Measurements from ENCODE around the gene CORO6. TPM values are rescaled to one million over a fixed set of nuclear protein-coding genes. Genes with fewer than 3 reads are reported as not detected.

Gene CORO6
- total RNA-seq, 1 experiment from 2014 or later: 14.7 TPM

- no peak for DNase-seq
- Histone ChIP-seq H3K27me3 (no peaks in the 10 kb centered on the region), H3K36me3 (peaks cover 3% of the 10 kb centered on the region; the same call in 1 of the 2 replicates), H3K27ac (no peak overlapping the region), H3K4me1 (peaks cover 15% of the 10 kb centered on the region), H3K4me3 (no peak overlapping the region), H3K9me3 (replicated peaks) (no peaks in the 10 kb centered on the region)
Measured at GRCh38 chr17:29648005-29648404, 25.3 kb upstream of the CORO6 start.

GRCh38 chr17:29645515-29646051, 22.9 kb upstream of the CORO6 start:
- H3K27me3 ChIP-seq: no peaks in the 10 kb centered on the region
- H3K27ac ChIP-seq: peak overlapping the region; percentile 45
- H3K4me3 ChIP-seq: no peak overlapping the region
- H3K9me3 ChIP-seq (replicated peaks): no peaks in the 10 kb centered on the region
- H3K4me1 ChIP-seq: peaks cover 30% of the 10 kb centered on the region
- H3K36me3 ChIP-seq: peaks cover 3% of the 10 kb centered on the region; the same call in 1 of the 2 replicates
- peak in 1 of 2 experiments; percentile 40 for DNase-seq

GRCh38 chr17:29643817-29644160, 21.1 kb upstream of the CORO6 start:
- no peaks in the 10 kb centered on the region for H3K9me3 ChIP-seq (replicated peaks)
- peaks cover 3% of the 10 kb centered on the region; the same call in 1 of the 2 replicates for H3K36me3 ChIP-seq
- no peaks in the 10 kb centered on the region for H3K27me3 ChIP-seq
- H3K4me1 ChIP-seq: peaks cover 42% of the 10 kb centered on the region
- H3K27ac ChIP-seq: no peak overlapping the region
- no peak for DNase-seq
- no peak overlapping the region for H3K4me3 ChIP-seq

- H3K27ac ChIP-seq: no peak overlapping the region
- no peak overlapping the region for H3K4me3 ChIP-seq
- H3K9me3 ChIP-seq (replicated peaks): no peaks in the 10 kb centered on the region
- H3K36me3 ChIP-seq: no peaks in the 10 kb centered on the region; the same call in 1 of the 2 replicates
- no peaks in the 10 kb centered on the region for H3K27me3 ChIP-seq
- peaks cover 43% of the 10 kb centered on the region for H3K4me1 ChIP-seq
- DNase-seq: peak in 1 of 2 experiments; percentile 24
Measured at GRCh38 chr17:29642171-29642611, 19.5 kb upstream of the CORO6 start.

GRCh38 chr17:29640981-29641642, 18.4 kb upstream of the CORO6 start:
- DNase-seq: no peak
- H3K27ac ChIP-seq: no peak overlapping the region; the same call in 1 of the 2 replicates
- H3K4me3 ChIP-seq: no peak overlapping the region
- H3K9me3 ChIP-seq (replicated peaks): no peaks in the 10 kb centered on the region
- H3K27me3 ChIP-seq: no peaks in the 10 kb centered on the region
- peaks cover 8% of the 10 kb centered on the region for H3K36me3 ChIP-seq
- H3K4me1 ChIP-seq: peaks cover 43% of the 10 kb centered on the region

- Histone ChIP-seq H3K4me3 (no peak overlapping the region), H3K9me3 (replicated peaks) (no peaks in the 10 kb centered on the region), H3K27ac (peak overlapping the region; percentile 36; the same call in 1 of the 2 replicates), H3K36me3 (peaks cover 15% of the 10 kb centered on the region), H3K27me3 (no peaks in the 10 kb centered on the region), H3K4me1 (peaks cover 36% of the 10 kb centered on the region)
- DNase-seq: peak in 1 of 2 experiments; percentile 21
Measured at GRCh38 chr17:29640413-29640812, 17.7 kb upstream of the CORO6 start.

GRCh38 chr17:29633886-29634285, 11.2 kb upstream of the CORO6 start:
- Histone ChIP-seq H3K9me3 (replicated peaks) (no peaks in the 10 kb centered on the region), H3K36me3 (peaks cover 34% of the 10 kb centered on the region), H3K4me1 (peaks cover 2% of the 10 kb centered on the region), H3K4me3 (no peak overlapping the region), H3K27me3 (no peaks in the 10 kb centered on the region), H3K27ac (no peak overlapping the region)
- DNase-seq: no peak

GRCh38 chr17:29630630-29631193, 8.0 kb upstream of the CORO6 start:
- no peaks in the 10 kb centered on the region for H3K9me3 ChIP-seq (replicated peaks)
- H3K27me3 ChIP-seq: no peaks in the 10 kb centered on the region
- no peak for DNase-seq
- H3K4me3 ChIP-seq: no peak overlapping the region
- peaks cover 21% of the 10 kb centered on the region for H3K36me3 ChIP-seq
- no peak overlapping the region for H3K27ac ChIP-seq
- H3K4me1 ChIP-seq: no peaks in the 10 kb centered on the region

GRCh38 chr17:29629839-29630238, 7.1 kb upstream of the CORO6 start:
- H3K27ac ChIP-seq: no peak overlapping the region
- H3K27me3 ChIP-seq: no peaks in the 10 kb centered on the region
- H3K9me3 ChIP-seq (replicated peaks): no peaks in the 10 kb centered on the region
- H3K4me1 ChIP-seq: no peaks in the 10 kb centered on the region
- H3K36me3 ChIP-seq: peaks cover 18% of the 10 kb centered on the region
- H3K4me3 ChIP-seq: no peak overlapping the region
- DNase-seq: no peak

- Histone ChIP-seq H3K36me3 (peaks cover 17% of the 10 kb centered on the region), H3K27ac (no peak overlapping the region), H3K27me3 (no peaks in the 10 kb centered on the region), H3K4me1 (peaks cover 1% of the 10 kb centered on the region; the same call in 1 of the 2 replicates), H3K4me3 (no peak overlapping the region), H3K9me3 (replicated peaks) (no peaks in the 10 kb centered on the region)
- DNase-seq: no peak
Measured at GRCh38 chr17:29628644-29629043, 5.9 kb upstream of the CORO6 start.

GRCh38 chr17:29627951-29628350, 5.2 kb upstream of the CORO6 start:
- Histone ChIP-seq H3K4me3 (no peak overlapping the region), H3K36me3 (peaks cover 17% of the 10 kb centered on the region), H3K4me1 (peaks cover 6% of the 10 kb centered on the region; the same call in 1 of the 2 replicates), H3K27me3 (no peaks in the 10 kb centered on the region), H3K9me3 (replicated peaks) (no peaks in the 10 kb centered on the region), H3K27ac (no peak overlapping the region)
- DNase-seq: no peak

GRCh38 chr17:29625037-29625750, 2.5 kb upstream of the CORO6 start:
- no peak for DNase-seq
- Histone ChIP-seq H3K4me1 (peaks cover 21% of the 10 kb centered on the region), H3K27ac (no peak overlapping the region), H3K27me3 (no peaks in the 10 kb centered on the region), H3K36me3 (no peaks in the 10 kb centered on the region), H3K9me3 (replicated peaks) (no peaks in the 10 kb centered on the region), H3K4me3 (no peak overlapping the region)

- H3K36me3 ChIP-seq: no peaks in the 10 kb centered on the region
- H3K27me3 ChIP-seq: no peaks in the 10 kb centered on the region
- H3K4me1 ChIP-seq: peaks cover 27% of the 10 kb centered on the region
- H3K4me3 ChIP-seq: no peak overlapping the region
- H3K9me3 ChIP-seq (replicated peaks): no peaks in the 10 kb centered on the region
- no peak for DNase-seq
- H3K27ac ChIP-seq: no peak overlapping the region
Measured at GRCh38 chr17:29624586-29624985, 1.9 kb upstream of the CORO6 start.

- H3K27me3 ChIP-seq: no peaks in the 10 kb centered on the region
- no peaks in the 10 kb centered on the region for H3K36me3 ChIP-seq
- H3K4me1 ChIP-seq: peaks cover 29% of the 10 kb centered on the region
- DNase-seq: no peak
- peak overlapping the region; percentile 76 for H3K27ac ChIP-seq
- peak overlapping the region; percentile 84 for H3K4me3 ChIP-seq
- H3K9me3 ChIP-seq (replicated peaks): no peaks in the 10 kb centered on the region
Measured at GRCh38 chr17:29623283-29623647, 553 bp upstream of the CORO6 start.

- Histone ChIP-seq H3K4me1 (peaks cover 29% of the 10 kb centered on the region), H3K27ac (peak overlapping the region; percentile 76; the same call in 1 of the 2 replicates), H3K36me3 (peaks cover under 1% of the 10 kb centered on the region), H3K9me3 (replicated peaks) (no peaks in the 10 kb centered on the region), H3K27me3 (no peaks in the 10 kb centered on the region), H3K4me3 (peak overlapping the region; percentile 84)
- DNase-seq: peak; percentile 49 to 56
Measured at GRCh38 chr17:29621751-29622194, 939 bp downstream of the CORO6 start.

All from SJCRH30 (cell line).